Stimulated activated CD4-positive, alpha-beta T cell treated with anti-CD3 and anti-CD28 coated beads, Interleukin-15, amount 100 ng/mL, for 48 hours (primary cell): ENCODE results near the gene RTF2.
"Not testable (repeated sequence)": the region's sequence is repeated elsewhere in the genome, so short reads cannot be mapped to it uniquely, and the experiment has no call there.

Experiments
- DNase-seq, 2 donors: peaks; one replicate each; pipeline ENCODE4 v3.0.0-alpha.2; 2020; ENCODE audit warnings: low read depth in 2 of 2

The RTF2 gene

DNA sequence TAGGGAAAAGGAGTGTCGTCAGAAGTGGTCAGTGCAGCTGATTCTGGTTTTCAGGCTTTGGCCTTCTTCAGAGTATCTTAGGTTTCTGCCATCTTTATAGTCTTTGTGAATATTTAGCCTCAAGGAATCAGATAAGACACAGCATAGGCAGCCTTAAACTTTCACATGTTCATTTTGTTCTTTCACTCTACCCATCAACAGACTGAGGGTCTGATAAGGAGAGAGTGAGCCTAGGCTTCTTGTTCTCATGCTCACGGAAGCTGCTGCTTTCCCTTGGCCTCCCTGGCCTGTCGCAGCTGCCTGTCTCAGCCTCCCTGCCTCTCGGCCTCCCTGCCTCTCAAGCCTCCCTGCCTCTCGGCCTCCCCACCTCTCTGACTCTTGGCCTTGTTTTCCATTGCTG lies 20.1 kb downstream of the RTF2 start:
- DNase-seq = no peak

GRCh38 chr20:56501116-56501515 lies 32.7 kb downstream of the RTF2 start:
- DNase-seq = no peak

DNA sequence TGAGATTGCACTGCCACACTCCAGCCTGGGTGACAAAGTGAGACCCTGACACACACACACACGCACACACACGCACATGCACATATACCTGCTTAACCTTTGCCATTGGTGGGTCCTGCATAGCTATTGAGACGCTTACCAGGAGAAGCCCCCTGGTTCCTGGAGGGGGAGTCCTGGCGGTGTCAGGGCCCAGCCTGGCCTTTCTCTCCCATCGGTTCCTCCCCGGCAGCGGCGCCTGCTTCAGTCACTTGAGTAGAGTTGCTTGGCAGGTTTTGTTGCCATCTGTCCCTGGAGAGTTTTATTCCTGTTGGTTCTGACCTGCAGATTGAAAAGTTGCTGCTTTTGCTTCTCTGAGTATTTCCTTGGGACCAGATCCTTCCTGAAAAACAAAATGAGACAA lies 35.5 kb downstream of the RTF2 start:
- DNase-seq = no peak

- peak in 1 of 2 donors; percentile 7 for DNase-seq
Observed at GRCh38 chr20:56504373-56505005, 36.1 kb downstream of the RTF2 start.

DNA sequence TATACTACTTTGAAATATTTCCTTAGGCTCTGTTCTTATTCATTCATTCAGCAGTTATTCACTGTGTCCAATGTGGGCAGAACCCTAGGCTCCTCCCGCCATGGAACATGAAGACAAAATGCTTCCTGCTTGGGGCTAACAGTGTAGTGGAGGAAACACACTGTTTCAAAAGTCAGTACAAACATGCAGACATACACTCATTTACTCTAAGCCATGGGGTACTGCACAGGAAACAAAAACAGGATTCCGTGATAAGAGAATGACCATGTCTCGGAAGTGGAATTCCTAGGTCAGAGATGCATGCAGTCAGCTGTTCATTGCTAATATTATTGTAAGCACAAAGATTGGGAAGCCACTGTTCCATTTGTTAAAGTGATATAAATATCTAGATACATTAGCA lies 37.7 kb downstream of the RTF2 start:
- DNase-seq = no peak

DNA sequence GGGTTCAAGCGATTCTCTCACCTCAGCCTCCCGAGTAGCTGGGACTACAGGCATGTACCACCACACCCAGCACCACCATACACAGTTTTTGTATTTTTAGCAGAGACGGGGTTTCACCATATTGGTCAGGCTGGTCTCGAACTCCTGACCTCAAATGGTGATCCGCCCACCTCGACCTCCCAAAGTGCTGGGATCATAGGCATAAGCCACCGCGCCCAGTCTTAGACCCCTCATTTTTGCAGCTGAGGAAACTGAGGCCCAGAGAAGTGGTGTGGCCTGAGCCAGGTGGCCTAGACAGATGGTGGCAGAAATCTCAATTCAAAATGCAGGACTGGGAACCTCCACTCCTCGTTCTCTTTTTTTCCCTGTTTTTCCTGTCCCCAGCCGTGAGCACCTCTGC lies 43.5 kb downstream of the RTF2 start:
- no peak for DNase-seq

DNA sequence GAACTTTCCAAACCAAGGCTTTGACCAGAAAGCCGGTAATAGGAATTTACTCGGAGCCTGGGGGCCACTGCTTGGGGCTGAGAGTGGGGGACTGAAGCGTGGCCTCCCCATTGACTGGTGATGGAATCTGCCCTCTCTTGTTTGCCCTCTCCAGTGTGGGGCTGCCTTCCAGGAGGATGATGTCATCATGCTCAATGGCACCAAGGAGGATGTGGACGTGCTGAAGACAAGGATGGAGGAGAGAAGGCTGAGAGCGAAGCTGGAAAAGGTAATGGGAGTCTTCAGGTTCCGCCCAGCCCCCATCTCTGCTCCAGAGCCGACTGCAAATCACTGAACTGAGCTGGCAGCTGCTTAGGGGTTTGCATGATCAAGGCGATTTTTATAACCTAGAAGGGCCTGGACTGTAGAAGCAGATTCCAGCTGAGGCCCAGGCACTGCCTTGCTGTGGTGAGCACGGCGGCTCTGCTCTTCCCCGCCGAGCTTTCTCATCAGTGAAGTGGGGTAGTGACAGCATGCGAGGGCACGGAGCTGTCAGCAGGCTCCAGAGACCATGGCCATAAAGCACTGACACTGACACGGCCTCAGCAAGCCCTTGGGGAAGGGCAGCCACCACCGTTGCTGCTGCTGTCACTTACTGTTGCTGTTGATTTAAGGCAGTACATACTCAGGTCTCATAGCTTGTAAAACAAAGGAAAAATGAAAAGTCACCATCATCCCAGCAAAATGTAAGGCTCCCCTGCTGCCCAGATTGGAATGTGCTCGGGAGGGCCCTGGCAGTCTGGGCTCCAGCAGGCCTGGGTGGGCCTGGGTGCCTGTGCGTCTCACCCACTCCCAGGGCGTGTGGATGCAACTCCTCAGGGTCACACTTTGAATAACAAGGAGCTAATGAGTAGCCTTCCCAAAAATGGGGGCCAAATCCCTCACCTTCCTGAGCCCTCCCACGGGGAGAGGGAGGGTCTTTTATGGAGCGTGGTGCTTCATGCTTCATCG lies 45.0 kb downstream of the RTF2 start:
- DNase-seq = no peak

DNA sequence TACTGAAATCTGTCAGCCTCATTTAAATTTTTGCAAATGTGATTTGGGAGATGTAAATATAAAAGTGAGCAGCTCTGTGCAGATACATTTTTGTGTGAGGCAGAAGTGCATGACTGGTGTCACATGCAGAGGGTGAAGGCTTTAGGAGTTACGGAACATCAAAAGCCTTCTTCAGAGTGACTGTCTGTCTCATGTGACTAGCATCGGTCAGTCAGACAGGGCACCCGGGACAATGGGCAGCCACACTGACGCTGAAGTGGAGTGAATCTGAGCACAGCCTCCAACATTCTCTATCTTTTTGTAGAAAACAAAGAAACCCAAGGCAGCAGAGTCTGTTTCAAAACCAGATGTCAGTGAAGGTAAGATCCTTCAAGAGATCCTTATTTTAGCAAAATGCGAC lies 48.2 kb downstream of the RTF2 start:
- no peak for DNase-seq

DNA sequence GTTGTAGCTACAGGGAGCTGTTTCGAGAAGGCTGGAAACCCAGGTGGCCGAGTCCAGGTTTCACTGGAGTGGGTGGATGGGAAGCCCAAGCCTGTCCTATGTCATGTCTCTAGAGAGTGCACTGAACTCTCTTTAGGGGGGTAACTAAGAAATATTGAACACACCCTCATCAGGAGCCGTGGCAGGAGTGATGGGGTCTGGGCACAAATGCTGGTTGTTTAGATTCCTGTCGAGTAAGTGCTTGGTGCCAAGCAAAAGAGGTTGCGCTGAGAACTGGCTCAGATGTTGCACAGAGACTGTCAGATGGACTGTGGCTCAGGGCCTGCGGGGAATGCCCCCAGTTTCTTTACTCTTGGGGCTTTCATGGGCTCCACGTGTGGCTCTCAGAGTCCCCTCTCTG lies 48.8 kb downstream of the RTF2 start:
- DNase-seq = no peak

GRCh38 chr20:56517641-56518040 lies 49.2 kb downstream of the RTF2 start:
- DNase-seq = no peak

- DNase-seq = no peak
Observed at GRCh38 chr20:56518126-56518525, 49.7 kb downstream of the RTF2 start.

DNA sequence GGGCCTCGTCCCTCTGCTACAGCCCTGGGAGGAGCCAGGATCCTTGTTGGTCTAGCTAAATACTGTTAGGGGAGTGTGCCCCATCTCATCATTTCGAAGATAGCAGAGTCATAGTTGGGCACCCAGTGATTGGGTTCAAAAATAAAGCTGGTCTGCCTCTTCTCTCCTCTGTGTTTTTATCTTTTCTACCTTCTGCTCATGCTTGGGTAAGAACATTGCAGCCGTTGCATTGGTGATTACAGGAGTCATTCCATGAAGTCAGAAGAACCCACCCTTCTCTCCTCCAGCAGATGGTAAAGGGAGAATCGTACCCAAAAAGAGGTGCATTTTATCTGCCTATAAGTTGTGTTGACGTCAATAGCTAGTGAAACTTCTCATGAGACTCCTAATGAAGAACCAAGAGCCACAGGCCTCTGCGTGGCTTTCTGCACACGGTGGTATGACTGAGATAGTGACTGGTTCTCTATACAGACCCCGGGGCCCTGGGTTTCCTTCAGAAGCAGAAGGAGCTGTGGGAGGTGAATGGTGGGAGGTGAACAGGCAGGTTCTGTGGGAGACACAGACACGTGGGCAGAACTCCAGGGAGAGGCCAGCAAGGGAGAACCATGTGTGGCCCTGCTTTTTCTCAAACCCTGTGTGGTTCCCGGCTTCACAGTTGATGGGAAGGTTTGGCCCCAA lies 50.4 kb downstream of the RTF2 start:
- no peak for DNase-seq

DNA sequence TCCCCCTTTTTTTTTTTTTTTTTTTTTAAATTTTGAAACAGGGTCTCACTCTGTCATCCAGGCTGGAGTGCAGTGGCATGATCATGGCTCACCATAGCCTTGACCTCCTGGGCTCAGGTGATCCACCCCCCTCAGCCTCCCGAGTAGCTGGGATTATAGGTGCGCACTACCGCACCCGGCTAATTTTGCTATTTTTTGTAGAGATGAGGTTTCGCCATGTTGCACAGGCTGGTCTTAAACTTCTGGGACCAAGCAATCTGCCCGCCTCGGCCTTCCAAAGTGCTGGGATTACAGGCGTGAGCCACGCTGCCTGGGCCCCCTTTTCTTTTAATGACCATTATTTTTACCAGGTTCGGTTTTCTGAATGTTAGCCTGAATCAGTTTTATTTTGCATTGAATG lies 51.1 kb downstream of the RTF2 start:
- DNase-seq = no peak

- DNase-seq = no peak
Observed at GRCh38 chr20:56520180-56520579, 51.8 kb downstream of the RTF2 start.

DNA sequence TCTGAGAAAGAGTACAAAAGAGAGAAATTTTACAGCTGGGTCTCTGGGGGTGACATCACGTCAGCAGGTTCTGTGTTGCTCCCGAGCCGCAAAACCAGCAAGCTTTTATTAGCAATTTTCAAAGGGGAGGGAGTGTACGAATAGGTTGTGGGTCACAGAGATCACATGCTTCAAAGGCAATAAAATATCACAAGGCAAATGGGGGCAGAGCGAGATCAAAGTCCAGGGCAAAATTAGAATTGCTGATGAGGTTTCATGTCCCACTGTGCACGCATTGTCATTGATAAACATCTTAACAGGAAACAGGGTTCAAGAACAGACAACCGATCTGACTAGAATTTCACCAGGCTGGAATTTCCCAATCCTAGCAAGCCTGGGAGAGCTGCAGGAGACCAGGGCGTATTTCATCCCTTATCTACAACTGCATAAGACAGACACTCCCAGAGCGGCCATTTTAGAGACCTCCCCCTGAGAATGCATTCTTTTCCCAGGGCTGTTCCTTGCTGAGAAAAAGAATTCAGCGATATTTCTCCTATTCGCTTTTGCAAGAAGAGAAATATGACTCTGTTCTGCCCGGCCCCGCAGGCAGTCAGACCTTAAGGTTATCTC lies 52.4 kb downstream of the RTF2 start:
- DNase-seq = not testable (repeated sequence)

DNA sequence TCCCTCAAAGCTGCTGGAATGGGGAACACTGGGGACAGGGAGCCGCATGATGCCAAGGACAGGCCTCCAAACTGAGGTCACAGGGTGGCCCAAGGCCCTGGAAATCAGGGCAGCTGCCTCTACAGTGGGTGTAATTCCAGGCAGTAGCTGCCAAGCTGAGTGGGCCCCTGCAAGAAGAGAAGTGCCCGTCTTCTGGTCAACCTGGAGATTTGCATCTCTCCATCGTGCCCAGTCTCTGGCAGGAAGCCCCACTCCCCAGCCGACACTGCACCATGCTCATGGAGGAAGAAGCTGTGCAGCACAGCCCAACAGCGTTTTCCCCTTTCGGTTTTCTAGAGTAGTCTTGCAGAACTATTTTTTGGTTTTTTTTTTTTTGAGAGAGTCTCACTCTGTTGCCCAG lies 53.9 kb downstream of the RTF2 start:
- DNase-seq = no peak

DNA sequence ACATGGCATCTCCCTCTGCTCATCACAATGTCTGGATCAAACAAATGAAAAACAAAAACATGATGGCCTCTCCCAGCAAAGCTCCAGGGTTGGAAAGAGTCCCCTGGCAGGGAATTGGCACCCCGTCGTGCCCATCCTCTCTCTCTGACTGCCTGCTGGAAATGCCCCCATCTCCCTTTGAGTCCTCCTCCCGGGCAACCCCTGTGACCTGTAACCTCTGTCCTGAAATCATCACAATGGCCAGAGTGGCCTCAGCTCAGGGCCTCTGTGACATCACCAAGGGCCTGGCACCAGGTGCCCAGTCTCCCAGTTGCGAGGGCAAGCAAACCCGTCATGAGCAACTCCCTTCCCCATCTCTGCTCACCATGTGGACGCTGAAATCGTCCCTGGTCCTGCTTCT lies 56.0 kb downstream of the RTF2 start, which contains the start of gene FAM209A:
TSS of gene FAM209A (plus strand) at position 301 of the 400 bp plus-strand sequence. CDS start at position 366, 65 bp downstream.
- DNase-seq = not testable (repeated sequence)

- DNase-seq = no peak
Observed at GRCh38 chr20:56527521-56527920, 59.1 kb downstream of the RTF2 start.

GRCh38 chr20:56532946-56533345 lies 64.5 kb downstream of the RTF2 start, which contains the start of gene FAM209B:
Gene FAM209B, plus strand, starts transcription at chr20:56533246. Its CDS starts 96 bp downstream, at chr20:56533342.
- DNase-seq = not testable (repeated sequence)

- no peak for DNase-seq
Observed at GRCh38 chr20:56537997-56538396, 69.6 kb downstream of the RTF2 start.

DNA sequence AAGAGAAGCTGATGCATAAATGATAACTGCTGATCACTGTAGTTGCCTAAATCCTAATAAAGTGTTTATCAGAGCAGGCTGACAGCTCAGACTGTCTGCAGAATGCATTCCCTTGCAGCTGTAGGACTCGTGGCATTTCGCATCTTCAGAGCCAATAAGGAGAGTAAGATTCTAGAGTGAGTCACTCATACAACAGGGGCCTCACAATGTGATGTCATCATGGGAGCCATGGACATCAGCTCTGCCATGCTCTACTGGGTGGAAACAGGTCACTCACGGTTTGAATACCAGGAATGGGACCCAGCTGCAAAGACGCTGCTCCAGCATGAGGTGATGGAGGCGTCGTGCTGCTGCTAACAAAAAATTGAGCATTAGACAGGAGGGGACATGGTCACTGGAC lies 72.0 kb downstream of the RTF2 start:
- DNase-seq = no peak

DNA sequence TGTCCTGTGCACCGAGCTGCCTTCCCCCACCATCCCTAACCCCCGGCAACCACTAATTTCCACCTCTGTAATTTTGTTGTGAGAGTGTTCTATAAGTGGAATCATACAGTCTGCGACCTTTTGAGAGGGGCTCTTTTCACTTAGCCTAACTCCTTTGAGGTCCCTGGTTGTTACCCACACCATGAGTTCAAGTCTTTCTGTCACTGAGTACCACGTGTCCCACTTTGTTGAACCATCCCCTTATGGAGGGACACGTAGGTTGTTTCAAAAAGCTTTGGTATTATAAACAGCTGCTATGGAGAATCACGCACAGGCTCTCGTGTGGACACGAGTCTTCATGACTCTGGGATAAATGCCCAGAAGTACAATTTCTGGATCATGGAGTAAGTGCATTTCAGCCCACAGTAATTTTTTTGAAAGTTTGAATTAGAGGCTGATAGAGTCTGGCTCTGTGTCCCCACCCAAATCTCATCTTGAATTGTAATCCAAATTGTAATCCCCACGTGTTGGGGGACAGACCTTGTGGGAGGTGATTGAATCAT lies 74.1 kb downstream of the RTF2 start:
- no peak for DNase-seq
